ENCODE results near the gene NDUFS2.
"Not testable (repeated sequence)": the region's sequence is repeated elsewhere in the genome, so short reads cannot be mapped to it uniquely, and the experiment has no call there.

The NDUFS2 gene

DNA sequence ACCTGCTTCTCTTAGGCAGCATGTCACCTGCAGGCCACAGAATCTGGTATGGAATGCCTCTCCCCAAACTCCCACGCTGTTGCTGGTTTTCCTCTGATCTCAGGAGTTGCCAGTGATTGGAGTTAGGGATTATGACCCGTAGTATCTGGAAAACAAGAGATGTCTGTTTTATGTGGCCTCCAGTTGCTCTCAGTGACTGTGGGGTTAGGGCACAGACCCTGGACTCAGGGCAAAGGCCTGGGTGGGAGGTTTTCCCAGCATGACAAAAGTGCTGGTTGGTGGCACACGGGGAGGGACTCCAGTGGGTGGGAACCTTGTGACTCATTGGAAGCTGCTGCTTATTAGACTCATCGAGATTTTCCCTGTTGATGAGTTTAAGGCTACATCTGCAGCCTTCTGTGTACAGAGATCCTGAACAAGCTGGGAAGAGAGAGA, 35.9 kb downstream of the NDUFS2 start, which contains the start of gene NR1I3:
NR1I3 (minus strand) TSS at position 165 of the 435 bp plus-strand sequence. CDS start 1,638 bp downstream, outside the sequence.
- in situ Hi-C loops (cut with HindIII; ENCODE audit: low sequenced_read_pairs): no loop called here

DNA sequence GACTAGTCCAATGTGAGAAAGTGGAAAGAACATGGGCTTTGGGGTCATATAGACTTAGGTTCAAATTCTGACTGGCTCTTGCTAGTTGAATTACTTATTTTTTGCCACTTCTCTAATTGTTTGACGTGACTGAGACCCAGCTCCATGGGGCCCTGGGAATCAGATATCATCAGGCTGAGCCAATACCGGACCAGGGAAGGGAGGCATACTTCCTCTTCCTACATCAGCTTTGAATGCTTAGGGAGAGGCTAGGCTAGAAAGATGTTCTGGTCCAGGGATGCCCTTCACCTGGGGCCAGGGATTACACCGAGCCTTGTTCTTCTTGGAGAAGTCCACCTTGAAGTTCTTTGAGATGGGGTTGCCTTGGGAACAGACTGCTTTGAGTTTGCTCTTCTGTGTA, 39.5 kb downstream of the NDUFS2 start:
- in situ Hi-C loops (cut with HindIII; ENCODE audit: low sequenced_read_pairs): no loop called here

DNA sequence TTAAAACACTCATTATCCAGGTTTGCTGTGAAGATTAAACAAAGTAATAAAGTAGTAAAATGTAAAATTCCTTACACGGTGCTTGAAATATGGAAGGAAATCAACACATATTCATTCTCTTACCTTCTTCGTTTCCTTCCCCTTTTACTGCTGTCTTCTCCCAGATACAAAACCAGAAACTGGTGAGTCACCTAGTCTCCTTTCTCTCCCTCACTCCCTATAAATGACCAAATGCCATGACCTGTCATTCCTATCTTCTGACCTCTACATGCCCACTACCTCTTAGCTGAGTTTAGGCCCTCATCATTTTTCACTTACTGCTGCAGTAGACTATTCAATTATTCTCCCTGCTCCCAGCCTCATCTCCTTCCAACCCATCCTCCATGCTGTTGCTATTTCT, 40.1 kb downstream of the NDUFS2 start:
- in situ Hi-C loops (cut with HindIII; ENCODE audit: low sequenced_read_pairs): no loop called here

DNA sequence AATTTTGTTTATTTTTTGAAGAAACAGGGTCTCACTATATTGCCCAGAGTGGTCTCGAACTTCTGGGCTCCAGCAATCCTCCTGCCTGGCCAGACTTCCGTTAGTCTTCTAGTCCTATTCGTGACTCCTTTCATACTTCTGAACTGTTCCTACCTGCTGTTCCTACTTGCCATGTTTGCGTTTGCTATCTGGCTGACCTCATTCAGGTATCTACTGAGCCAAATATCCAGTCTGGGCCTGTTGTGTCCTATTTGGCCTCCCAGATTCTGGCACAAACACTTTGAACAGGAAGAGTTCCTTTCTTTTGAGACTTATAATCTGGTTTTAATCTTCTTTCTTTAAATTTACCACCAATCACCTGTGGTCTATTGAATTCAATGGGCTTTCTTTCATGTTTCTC, 42.7 kb downstream of the NDUFS2 start:
- in situ Hi-C loops (cut with HindIII; ENCODE audit: low sequenced_read_pairs): no loop called here

DNA sequence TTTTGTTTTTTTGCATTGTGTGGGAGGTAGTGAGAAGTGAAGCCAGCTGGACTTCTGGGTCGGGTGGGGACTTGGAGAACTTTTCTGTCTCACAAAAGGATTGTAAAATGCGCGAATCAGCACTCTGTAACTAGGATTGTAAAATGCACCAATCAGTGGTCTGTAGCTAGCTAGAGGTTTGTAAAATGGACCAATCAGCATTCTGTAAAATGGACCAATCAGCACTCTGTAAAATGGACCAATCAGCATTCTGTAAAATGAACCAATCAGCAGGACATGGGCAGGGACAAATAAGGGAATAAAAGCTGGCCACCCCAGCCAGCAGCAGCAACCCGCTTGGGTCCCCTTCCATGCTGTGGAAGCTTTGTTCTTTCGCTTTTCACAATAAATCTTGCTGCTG, 47.9 kb downstream of the NDUFS2 start:
- in situ Hi-C loops (cut with HindIII; ENCODE audit: low sequenced_read_pairs): not testable (repeated sequence)

DNA sequence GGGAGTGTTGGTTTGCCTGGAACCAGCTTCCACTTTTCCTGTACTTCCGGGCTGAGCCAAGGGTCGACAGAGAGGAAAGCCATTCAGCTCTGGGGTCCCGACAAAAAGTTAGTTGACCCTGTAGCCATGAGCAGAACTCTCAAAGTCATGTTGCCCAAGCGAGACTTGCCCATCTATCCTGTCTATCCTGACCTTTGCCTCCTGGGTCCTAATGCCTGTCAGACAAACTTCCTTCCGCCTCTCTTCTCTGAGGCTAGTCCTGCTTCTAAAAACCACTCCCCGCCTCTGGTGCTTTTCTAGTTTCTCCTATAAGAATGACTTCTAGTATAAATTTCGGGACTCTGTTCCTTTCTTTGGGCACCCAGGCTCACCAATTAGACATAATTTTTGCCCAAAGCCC, 48.7 kb downstream of the NDUFS2 start:
- in situ Hi-C loops (cut with HindIII; ENCODE audit: low sequenced_read_pairs): no loop called here

DNA sequence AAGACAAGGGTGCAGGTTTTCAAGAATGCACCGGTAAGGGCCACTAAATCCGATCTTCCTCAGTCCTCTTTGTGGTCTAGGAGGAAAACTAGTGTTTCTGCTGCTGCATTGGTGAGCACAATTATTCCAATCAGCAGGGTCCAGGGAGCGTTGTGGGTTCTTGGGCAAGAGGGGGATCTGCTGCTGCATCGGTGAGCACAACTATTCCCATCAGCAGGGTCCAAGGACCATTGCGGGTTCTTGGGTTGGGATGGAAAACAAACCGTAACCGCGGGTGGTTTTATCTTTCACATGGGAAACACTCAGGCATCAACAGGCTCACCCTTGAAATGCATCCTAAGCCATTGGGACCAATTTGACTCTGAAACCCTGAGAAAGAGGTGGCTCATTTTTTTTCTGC, 49.4 kb downstream of the NDUFS2 start:
- in situ Hi-C loops (cut with HindIII; ENCODE audit: low sequenced_read_pairs): no loop called here

DNA sequence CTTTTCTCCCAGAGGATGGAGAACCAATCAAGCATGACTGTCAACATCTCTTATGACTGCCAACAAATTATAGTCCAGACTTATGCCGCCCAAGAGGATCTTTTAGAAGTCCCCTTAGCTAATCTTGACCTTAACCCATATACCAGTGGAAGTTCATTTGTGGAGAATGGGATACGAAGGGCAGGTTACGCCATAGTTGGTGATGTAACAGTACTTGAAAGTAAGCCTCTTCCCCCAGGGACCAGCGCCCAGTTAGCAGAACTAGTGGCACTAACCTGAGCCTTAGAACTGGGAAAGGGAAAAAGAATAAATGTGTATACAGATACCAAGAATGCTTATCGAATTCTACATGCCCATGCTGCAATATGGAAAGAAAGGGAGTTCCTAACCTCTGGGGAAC, 53.1 kb downstream of the NDUFS2 start:
- in situ Hi-C loops (cut with HindIII; ENCODE audit: low sequenced_read_pairs): not testable (repeated sequence)

DNA sequence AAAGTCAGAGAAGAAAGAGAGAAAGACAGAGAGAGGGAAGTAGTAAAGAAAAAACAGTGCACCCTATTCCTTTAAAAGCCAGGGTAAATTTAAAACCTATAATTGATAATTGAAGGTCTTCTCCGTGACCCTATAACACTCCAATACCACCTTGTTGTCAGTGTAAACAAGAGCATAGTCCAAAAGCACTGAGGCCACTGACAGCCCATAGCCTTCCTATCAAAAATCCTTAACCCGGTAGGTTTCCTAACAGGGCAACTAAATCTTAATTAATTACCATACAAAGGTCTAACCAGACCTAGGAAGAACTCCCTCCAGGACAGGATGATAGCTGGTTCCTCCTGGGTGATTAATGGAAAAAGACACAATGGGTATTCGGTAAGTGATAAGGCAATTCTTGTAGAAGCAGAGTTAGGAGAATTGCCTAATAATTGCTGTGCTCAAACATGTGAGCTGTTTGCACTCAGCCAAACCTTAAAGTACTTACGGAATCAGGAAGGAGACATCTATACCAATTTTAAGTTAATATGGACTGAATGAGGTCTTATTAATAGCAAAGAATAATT, 53.9 kb downstream of the NDUFS2 start:
- in situ Hi-C loops (cut with HindIII; ENCODE audit: low sequenced_read_pairs): not testable (repeated sequence)

DNA sequence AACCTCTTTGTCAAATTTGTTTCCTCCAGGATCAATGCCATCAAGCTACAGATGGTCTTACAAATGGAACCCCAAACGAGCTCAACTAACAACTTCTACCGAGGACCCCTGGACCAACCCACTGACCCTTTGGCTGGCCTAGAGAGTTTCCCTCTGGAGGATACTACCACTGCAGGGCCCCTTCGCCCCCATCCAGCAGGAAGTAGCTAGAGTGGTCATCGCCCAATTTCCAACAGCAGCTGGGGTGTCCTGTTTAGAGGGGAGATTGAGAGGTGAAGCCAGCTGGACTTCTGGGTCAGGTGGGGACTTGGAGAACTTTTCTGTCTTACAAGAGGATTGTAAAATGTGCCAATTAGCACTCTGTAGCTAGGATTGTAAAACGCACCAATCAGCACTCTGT, 54.9 kb downstream of the NDUFS2 start:
- in situ Hi-C loops (cut with HindIII; ENCODE audit: low sequenced_read_pairs): not testable (repeated sequence)

DNA sequence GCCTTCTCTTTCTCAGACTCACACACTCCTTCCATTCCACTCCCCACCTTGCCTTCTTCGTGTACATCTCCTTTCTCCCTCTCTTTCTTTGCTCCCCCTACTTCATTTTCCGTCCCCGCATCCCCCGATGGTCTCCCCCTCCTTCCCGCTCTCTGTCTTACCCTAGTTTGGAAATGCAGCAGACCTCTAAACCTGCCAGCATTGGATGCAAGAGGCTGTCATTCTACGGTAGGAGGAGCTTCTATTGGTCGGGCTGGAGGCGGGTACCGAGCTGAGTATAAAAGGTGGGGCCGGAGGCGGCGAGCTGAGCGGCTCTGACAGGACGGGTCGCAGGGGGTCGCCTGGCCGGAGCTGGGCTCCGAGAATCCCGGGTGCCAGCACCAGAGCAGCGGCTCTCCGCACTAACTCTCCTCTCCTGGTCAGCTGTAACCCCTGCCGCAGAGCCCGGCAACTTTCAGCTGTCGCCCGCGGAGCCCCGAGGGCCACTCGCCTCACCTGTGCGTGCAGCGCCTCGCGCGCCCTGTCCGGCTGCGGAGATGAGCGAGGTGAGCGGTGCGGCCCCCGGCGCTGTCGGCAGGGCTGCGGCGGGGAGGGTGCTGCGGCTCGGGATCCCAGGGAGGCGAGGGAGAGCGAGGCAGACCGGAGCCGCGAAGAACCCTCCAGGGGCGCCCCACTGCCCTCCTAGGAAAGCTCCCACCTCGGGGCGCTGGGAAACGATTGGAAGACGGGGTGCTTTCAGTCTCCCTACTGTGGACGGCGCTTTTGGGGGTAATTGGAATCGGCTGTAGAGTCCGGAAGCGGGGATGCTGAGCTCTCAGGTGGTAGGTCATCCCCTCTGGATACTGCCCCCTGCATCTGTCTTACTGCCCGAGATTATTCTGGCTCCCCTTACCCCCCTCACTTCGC, 56.5 kb downstream of the NDUFS2 start, which contains the start of gene PCP4L1:
PCP4L1 (plus strand) TSS at position 307 of the 906 bp plus-strand sequence; CDS start at position 537, 230 bp downstream.
- in situ Hi-C loops (cut with HindIII; ENCODE audit: low sequenced_read_pairs): no loop called here

DNA sequence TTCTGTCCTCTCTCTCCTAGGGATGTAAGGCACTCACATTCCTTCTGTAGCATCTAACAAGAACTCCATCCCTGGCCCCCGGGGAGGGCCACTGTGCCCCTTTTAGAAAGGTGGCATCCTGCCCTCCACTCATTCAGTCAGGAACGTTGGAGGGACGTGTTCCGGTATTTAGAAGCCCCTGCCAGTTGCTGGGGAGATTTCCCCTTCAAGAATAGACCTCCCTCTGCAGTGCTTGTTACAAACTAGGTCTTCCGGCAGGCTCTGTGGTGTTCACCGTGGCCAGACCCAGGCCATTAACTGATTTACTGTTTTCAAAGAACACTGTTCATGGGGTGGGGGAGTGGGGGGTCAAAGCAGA, 57.2 kb downstream of the NDUFS2 start:
- in situ Hi-C loops (cut with HindIII; ENCODE audit: low sequenced_read_pairs): no loop called here

DNA sequence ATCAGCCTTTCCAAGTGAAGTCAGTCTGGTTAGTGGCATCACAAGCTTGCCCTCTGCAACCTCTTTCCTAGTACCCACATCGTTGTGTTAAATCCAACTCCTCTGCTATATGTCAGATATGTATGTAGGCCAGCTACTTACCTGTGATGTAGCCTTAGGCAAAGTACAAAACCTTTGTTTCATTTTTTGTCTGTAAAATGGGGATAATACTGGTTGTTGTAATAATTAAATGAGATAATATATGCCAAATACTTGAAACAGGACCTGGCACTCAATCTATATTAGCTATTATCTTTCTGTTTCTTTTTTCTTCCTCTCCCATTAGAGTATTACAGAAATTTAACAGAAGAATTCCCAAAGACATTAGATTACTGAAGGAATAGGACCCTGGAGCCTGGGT, 57.6 kb downstream of the NDUFS2 start:
- in situ Hi-C loops (cut with HindIII; ENCODE audit: low sequenced_read_pairs): no loop called here

DNA sequence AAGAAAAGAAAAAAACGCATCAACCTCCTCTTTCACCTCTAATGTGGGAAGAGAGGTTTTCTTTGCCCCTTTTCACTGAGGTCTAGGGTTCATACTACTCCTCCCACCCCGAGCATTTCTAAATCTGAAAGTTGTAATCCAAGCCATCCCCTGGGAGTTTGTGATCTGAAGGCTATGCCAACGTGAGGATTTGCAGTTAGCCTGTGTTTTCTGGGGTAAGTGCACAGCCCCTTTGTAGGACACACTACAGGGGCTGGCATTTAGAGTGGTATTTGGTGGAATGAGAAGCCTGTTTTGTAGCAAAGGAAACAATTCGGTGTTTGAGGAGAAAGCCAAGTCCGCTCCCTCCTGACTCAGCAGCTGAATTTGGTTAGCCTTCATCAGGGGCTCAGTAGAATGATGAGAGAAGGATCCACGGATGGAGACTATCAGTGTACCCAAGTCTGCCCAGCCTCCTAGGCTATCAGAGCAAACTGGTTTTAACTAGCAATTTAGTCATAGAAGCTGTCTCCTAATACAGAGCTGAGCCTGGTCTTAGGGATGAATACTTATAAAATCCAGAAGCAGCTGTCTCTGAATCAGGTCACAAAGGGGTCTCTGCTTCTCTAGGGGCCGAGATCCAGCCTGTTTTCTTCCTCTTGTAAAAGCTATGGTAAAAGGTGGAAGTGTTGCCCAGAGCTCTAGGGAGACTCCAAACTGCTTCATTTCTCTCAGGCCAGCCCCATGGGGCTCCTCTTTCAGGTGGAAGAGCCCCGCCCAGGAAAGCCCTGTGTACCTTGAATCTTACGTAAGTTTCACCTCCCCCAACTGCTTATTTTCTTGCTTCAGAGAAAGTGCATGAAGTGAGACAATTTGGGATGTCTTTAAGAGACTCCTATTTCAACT, 58.5 kb downstream of the NDUFS2 start:
- in situ Hi-C loops (cut with HindIII; ENCODE audit: low sequenced_read_pairs): no loop called here

DNA sequence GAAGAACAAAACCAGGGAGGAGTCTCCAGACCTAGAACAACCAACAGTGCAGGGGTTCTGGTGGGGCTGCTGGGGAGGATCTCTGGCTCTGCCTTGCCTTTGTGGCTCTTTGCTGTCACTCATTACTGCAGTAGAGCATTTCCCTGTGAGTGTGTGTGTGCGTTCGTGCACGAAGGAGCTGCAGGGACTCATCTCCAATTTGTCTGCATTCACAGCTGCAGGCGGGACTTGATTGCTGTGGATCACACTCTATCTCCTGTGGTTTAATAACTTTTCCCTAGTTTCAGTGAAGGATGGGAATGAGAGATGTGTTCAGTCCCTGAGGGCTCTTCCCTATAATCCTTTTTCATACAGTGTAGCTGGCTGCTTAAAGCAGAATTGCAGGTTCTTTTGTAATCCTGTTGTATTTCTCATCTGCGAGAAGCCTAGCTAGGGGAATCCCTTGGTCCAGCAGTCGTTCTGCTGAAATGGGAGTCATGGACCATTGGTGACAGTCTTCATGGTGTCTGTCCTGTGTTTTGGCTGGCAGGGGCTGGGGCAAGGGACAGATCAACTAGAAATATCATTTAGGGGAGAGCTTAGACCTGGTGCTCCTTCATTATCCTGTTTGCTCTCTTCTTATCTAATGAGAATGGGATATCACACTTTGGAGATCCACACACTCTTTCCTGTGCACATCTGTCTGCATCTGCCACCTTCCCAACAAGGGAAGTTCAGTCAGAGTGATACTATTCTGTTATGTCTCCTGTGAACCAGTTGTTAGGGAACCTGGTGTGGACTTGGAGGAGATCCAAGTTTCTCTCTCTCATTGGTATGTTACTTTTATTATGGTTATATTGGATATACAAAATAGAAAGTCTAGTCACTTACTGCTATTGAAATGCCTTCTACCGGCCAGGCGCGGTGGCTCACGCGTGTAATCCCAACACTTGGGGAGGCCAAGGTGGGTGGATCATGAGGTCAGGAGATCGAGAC, 59.4 kb downstream of the NDUFS2 start:
- in situ Hi-C loops (cut with HindIII; ENCODE audit: low sequenced_read_pairs): no loop called here
